LNCAP (cell line): Measurements from ENCODE around the gene PLXNB2.

Source experiments
- CTCF ChIP-seq: fragments of 450-650 bp; IDR thresholded peaks from 2 replicates; pipeline ENCODE4 v1.5.1; 2017; ENCODE audit warnings: mild to moderate bottlenecking

PLXNB2 gene

GRCh38 chr22:50257451-50258360, 49.7 kb downstream of the PLXNB2 start:
- TF ChIP-seq CTCF = no peak

GRCh38 chr22:50257041-50257440, 50.4 kb downstream of the PLXNB2 start:
- TF ChIP-seq CTCF = no peak

GRCh38 chr22:50256258-50256862, 51.1 kb downstream of the PLXNB2 start:
- TF ChIP-seq CTCF = no peak

- no peak for TF ChIP-seq CTCF
Observed at GRCh38 chr22:50255607-50256006, 51.8 kb downstream of the PLXNB2 start.

- TF ChIP-seq CTCF = no peak
Observed at GRCh38 chr22:50255099-50255498, 52.3 kb downstream of the PLXNB2 start.

GRCh38 chr22:50253941-50254340, 53.5 kb downstream of the PLXNB2 start:
- TF ChIP-seq CTCF = no peak

GRCh38 chr22:50253046-50253915, 54.2 kb downstream of the PLXNB2 start:
- no peak for TF ChIP-seq CTCF
